HL-60 (cell line): ENCODE data around the gene NUTM2E.
"Not testable (repeated sequence)": the region's sequence is repeated elsewhere in the genome, so short reads cannot be mapped to it uniquely, and the experiment has no call there.

Experiments used
- CTCF ChIP-seq: IDR thresholded peaks from one replicate; pipeline ENCODE4 v1.5.1; 2011; ENCODE audit warnings: low read length, control low read depth, inconsistent platforms; ENCODE audit not compliant: insufficient read depth
- GABPA ChIP-seq: IDR thresholded peaks from 2 replicates; pipeline ENCODE4 v1.6.1; 2012; ENCODE audit warnings: low read depth
- POLR2AphosphoS5 ChIP-seq: IDR thresholded peaks from 2 replicates; pipeline ENCODE4 v1.6.1; 2012; ENCODE audit warnings: low read depth
- REST ChIP-seq: IDR thresholded peaks from 2 replicates; pipeline ENCODE4 v1.6.1; 2012; ENCODE audit warnings: low read depth; ENCODE audit not compliant: insufficient replicate concordance
- SPI1 ChIP-seq: IDR thresholded peaks from 2 replicates; pipeline ENCODE4 v1.6.1; 2012; ENCODE audit warnings: low read depth, mild to moderate bottlenecking, borderline replicate concordance

DNA sequence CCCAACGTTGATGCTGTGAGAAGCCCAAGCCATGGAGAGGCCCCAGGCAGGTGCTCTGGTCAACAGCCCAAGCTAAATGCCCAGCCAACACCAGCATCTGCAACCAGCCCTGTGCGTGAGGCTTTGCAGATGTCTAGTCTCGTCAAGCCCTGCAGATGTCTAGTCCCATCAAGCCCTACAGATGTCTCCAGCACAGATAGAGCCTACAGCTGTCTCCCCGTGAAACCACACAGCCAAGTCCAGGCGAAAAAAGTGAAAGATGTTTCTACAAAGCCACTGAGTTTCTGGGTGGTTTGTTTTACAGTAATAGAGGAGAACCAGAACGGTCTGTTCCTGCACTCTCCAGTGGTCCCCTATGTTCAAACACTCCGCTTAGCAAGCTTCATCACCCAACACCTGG, 41.5 kb downstream of the NUTM2E start:
- TF ChIP-seq CTCF, GABPA, POLR2AphosphoS5, REST, SPI1: not testable (repeated sequence)
